Measurements from ENCODE around the gene NR6A1. TPM values are rescaled to one million over a fixed set of nuclear protein-coding genes. Genes with fewer than 3 reads are reported as not detected.

Gene NR6A1
- total and polyA plus RNA-seq, 12 donors: 0.29 to 2.0 (median 1.2) TPM

DNA sequence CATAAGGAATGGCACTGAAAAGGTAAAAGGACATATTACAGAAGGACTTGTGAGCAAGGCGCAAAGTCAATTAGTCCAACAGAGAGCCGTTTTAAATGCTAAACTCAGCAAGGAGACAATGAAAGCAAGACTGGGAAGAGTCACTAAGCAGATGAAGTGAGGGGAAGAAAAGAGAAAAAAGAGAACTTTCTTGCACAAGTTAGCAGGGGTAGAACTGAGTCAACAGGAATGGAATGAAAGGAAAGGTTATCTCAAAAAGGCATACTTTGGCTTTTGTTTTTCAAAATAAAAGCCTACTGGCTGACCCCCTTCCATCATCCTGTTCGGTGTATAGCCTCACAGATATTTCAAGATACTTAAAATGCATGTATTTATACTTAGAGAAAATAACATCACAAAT is 75.0 kb downstream of the NR6A1 start:
- TF ChIP-seq, protein P1, sequence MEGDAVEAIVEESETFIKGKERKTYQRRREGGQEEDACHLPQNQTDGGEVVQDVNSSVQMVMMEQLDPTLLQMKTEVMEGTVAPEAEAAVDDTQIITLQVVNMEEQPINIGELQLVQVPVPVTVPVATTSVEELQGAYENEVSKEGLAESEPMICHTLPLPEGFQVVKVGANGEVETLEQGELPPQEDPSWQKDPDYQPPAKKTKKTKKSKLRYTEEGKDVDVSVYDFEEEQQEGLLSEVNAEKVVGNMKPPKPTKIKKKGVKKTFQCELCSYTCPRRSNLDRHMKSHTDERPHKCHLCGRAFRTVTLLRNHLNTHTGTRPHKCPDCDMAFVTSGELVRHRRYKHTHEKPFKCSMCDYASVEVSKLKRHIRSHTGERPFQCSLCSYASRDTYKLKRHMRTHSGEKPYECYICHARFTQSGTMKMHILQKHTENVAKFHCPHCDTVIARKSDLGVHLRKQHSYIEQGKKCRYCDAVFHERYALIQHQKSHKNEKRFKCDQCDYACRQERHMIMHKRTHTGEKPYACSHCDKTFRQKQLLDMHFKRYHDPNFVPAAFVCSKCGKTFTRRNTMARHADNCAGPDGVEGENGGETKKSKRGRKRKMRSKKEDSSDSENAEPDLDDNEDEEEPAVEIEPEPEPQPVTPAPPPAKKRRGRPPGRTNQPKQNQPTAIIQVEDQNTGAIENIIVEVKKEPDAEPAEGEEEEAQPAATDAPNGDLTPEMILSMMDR (IDR thresholded peaks at IDR 0.05): no peak
- H3K27me3 ChIP-seq: no peaks in the 10 kb centered on the region
- H3K4me1 ChIP-seq: peaks cover 0 to 18% (median 0%) of the 10 kb centered on the region in 9 donors
- peaks cover 0 to 6% (median 0%) of the 10 kb centered on the region in 9 donors for H3K36me3 ChIP-seq
- H3K4me3 ChIP-seq: no peak overlapping the region
- ATAC-seq: no peak
- H3K9me3 ChIP-seq: no peaks in the 10 kb centered on the region
- no peak overlapping the region for H3K27ac ChIP-seq
- 78 to 90% methylated on average over 3 of the region's 3 CpGs for WGBS, 2 donors
- intact Hi-C loops (cut with DNase I): loop anchor here in 1 of 10 donors (5.0 kb wide), 1 partner anchor 74 kb away; no protein-coding TSS in a partner anchor
- no peak for DNase-seq

DNA sequence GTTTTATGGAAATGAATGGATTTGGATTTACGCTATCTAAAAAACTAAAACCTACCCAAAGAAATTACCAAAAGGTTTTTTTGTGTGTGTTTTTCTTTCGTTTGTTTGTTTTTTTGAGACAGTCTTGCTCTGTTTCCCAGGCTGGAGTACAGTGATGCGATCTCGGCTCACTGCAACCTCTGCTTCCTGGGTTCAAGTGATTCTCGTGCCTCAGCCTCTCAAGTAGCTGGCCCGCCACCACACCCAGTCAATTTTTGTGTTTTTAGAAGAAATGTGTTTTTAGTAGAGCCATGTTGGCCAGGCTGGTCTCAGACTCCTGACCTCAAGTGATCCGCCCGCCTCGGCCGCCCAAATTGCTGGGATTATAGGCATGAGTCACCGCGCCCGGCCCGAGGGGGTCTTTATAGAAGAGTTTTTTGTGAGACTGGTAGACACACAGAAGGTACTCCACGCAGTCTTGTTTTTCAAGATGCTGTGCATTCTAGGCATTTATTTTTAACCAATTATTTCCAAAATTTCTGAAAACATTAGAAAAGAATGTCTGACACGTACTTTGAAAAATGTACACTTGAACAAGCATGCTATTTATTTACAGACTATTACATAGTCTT is 75.7 kb downstream of the NR6A1 start:
- Histone ChIP-seq H3K27ac (no peak overlapping the region), H3K4me1 (peaks cover 0 to 18% (median 0%) of the 10 kb centered on the region in 9 donors), H3K27me3 (no peaks in the 10 kb centered on the region), H3K9me3 (no peaks in the 10 kb centered on the region), H3K4me3 (no peak overlapping the region), H3K36me3 (peaks cover 0 to 6% (median 0%) of the 10 kb centered on the region in 9 donors)
- DNase-seq (no peak), ATAC-seq (no peak)
- intact Hi-C loops (cut with DNase I): loop anchor here in 1 of 10 donors (5.0 kb wide), 1 partner anchor 73 kb away; no protein-coding TSS in a partner anchor
- WGBS, 2 donors: 90 to 96% methylated on average over 16 of the region's 16 CpGs
- TF ChIP-seq, protein P1 (IDR thresholded peaks at IDR 0.05): no peak

- no peaks in the 10 kb centered on the region for H3K27me3 ChIP-seq
- intact Hi-C loops (cut with DNase I): loop anchor here in 1 of 10 donors (5.0 kb wide), 1 partner anchor 72 kb away; no protein-coding TSS in a partner anchor
- no peak overlapping the region for H3K4me3 ChIP-seq
- H3K36me3 ChIP-seq: peaks cover 0 to 6% (median 0%) of the 10 kb centered on the region in 9 donors
- no peak overlapping the region for H3K27ac ChIP-seq
- ATAC-seq (no peak), DNase-seq (no peak)
- 71 to 76% methylated on average over 3 of the region's 3 CpGs for WGBS, 2 donors
- TF ChIP-seq, protein P1 (IDR thresholded peaks at IDR 0.05): no peak
- H3K9me3 ChIP-seq: no peaks in the 10 kb centered on the region
- H3K4me1 ChIP-seq: peaks cover 0 to 18% (median 0%) of the 10 kb centered on the region in 9 donors
Observed at GRCh38 chr9:124694414-124695279, 76.5 kb downstream of the NR6A1 start.

DNA sequence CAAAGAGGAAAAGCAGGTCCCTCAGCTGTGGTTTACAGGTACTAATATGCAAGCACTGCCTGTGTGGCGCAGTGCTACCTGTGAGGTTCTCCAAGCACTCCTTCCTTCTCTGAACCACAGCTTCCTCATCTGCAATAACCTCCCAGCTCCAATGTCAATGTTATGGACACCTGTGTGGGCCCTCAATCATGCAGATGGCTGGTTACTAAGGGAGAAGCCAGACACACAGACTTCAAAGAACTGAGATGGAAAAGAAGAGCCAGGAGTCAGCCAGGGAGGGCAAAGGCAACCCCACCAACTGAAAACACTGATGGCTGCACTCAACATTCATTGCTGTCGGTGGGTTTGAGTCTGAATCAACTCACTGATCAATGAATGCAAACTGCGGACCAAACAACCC is 77.7 kb downstream of the NR6A1 start:
- ATAC-seq (no peak), DNase-seq (no peak)
- intact Hi-C loops (cut with DNase I): no loop called here
- WGBS, 2 donors: 87 to 92% methylated on average over 3 of the region's 3 CpGs
- TF ChIP-seq, protein P1 (IDR thresholded peaks at IDR 0.05): no peak
- H3K27me3 ChIP-seq: no peaks in the 10 kb centered on the region
- peaks cover 0 to 2% (median 0%) of the 10 kb centered on the region in 11 donors for H3K9me3 ChIP-seq
- no peak overlapping the region for H3K27ac ChIP-seq
- H3K4me1 ChIP-seq: peaks cover 0 to 14% (median 0%) of the 10 kb centered on the region in 9 donors
- peaks cover 0 to 6% (median 0%) of the 10 kb centered on the region in 9 donors for H3K36me3 ChIP-seq
- H3K4me3 ChIP-seq: no peak overlapping the region

Data from heart right ventricle (tissue), 16 donors.